Pancreas (tissue), 10 donors: Measurements from ENCODE around the gene HIKESHI. TPM values are rescaled to one million over a fixed set of nuclear protein-coding genes. Genes with fewer than 3 reads are reported as not detected.

Experiments used
- ATAC-seq, 4 donors: fragments of 200-7000 bp; cut with Tn5 transposase; one replicate each; pipeline versions ENCODE4 v1.8.0 to v1.9.1; 2020; ENCODE audit warnings: mild to moderate bottlenecking in 4 of 4, moderate library complexity in 4 of 4
- DNase-seq, 6 donors: peaks; one replicate each; pipeline ENCODE4 v3.0.0-alpha.2; 2020
- FAIRE-seq: peaks from 2 replicates; lab custom pipeline; 2012; peaks lifted over from hg19 to GRCh38; lab: Jason Lieb, UNC
- H3K27ac ChIP-seq, 4 donors: fragments of 200-600 bp; sonication (generic); 1 replicate in 3 of 4; 2 replicates in 1 of 4; pipeline versions ENCODE4 v1.5.0 to v1.8.0; 2020
- H3K27me3 ChIP-seq, 4 donors: fragments of 200-600 bp; one replicate each; pipeline ENCODE4 v1.8.0; 2021
- H3K36me3 ChIP-seq, 3 donors: fragments of 200-600 bp; sonication (generic) in 1 of 3; one replicate each; pipeline versions ENCODE4 v1.5.0 to v1.8.0; 2020 to 2021
- H3K4me1 ChIP-seq, 3 donors: fragments of 200-600 bp; one replicate each; pipeline ENCODE4 v1.8.0; 2021
- H3K4me3 ChIP-seq, 4 donors: fragments of 200-600 bp; sonication (generic) in 2 of 4; one replicate each; pipeline versions ENCODE4 v1.5.0 to v1.8.0; 2020 to 2021
- H3K9me3 ChIP-seq, 4 donors: fragments of 200-600 bp; one replicate each; pipeline ENCODE4 v1.8.0; 2021
- CTCF ChIP-seq, 4 donors: fragments of 200-600 bp; sonication (generic) in 3 of 4; IDR thresholded peaks; one replicate each; pipeline versions ENCODE4 v1.5.0 to v1.8.0; 2021; ENCODE audit warnings: antibody characterized with exemption in 4 of 4
- WGBS, 2 donors: extraction: QIAGEN DNeasy Blood & Tissue Kit; methylation state at CpG; one replicate each; pipeline ENCODE4 v1.1.7; 2013; 5-methylcytosine and 5-hydroxymethylcytosine counted together
- intact Hi-C, 3 donors: fragments of 100-400 bp; cut with DNase I; formaldehyde crosslinking; loops; one replicate each; pipeline versions ENCODE4 v1.11.1 to v1.14.2; 2022
- polyA plus RNA-seq, 2 donors: library from polyadenylated mRNA; stranded (reverse); fragments of 200-250 nt; gene quantifications; one replicate each; pipeline ENCODE4 v1.2.3, GENCODE V29; 2013
- total RNA-seq, 6 donors: library from RNA; stranded (reverse); fragmentation: NEBNext Ultra II Directional in 4 of 6; extraction: Animal tissue kit (Norgen Biotek cat#: 25700) in 4 of 6; gene quantifications; one replicate each; pipeline versions ENCODE4 v1.2.1 to v1.2.4, GENCODE V29; 2021 to 2023
- donor health status: healthy with polysubstance abuse.
- donor health status: DM: no; HTN: no; CAD: no; lungs with moderate emphysema.
- donor health status: DM: no; HTN: no; CAD: no.
- donor health status: control.
- donor health status: control.
- donor health status: Bipolar disorder and iron deficiency.
- donor health status: DM: yes; HTN: yes; CAD: no.
- donor health status: DM: no; HTN: no; CAD: no.
- donor health status: DM: no; HTN: no; CAD: no.
- donor health status: DM: yes; HTN: yes; CAD: no.

HIKESHI gene
- total and polyA plus RNA-seq, 8 donors: 7.8 to 22.5 (median 10.7) TPM

- Histone ChIP-seq H3K27ac (peak overlapping the region in 2 of 4 donors; percentile 56 to 61), H3K36me3 (peaks cover 0 to 4% (median 0%) of the 10 kb centered on the region in 3 donors), H3K9me3 (no peaks in the 10 kb centered on the region), H3K27me3 (no peaks in the 10 kb centered on the region), H3K4me3 (no peak overlapping the region), H3K4me1 (peaks cover 0 to 22% (median 5%) of the 10 kb centered on the region in 3 donors)
- DNase-seq: no peak
- WGBS, 2 donors: 91 to 93% methylated on average over 6 of the region's 6 CpGs
- TF ChIP-seq CTCF (IDR thresholded peaks at IDR 0.05): no peak
- FAIRE-seq: no peak
- intact Hi-C loops: no loop called here
- ATAC-seq: peak in 1 of 4 donors; percentile 32
Measured at GRCh38 chr11:86274503-86274902, 27.5 kb upstream of the HIKESHI start.

- ATAC-seq (peak; percentile 72 to 93 (median 86)), DNase-seq (no peak), FAIRE-seq (no peak)
- intact Hi-C loops: no loop called here
- Histone ChIP-seq H3K4me3 (no peak overlapping the region), H3K4me1 (peaks cover 0 to 22% (median 5%) of the 10 kb centered on the region in 3 donors), H3K27ac (peak overlapping the region in 2 of 4 donors; percentile 56 to 61), H3K36me3 (peaks cover 0 to 9% (median 0%) of the 10 kb centered on the region in 3 donors), H3K9me3 (no peaks in the 10 kb centered on the region), H3K27me3 (no peaks in the 10 kb centered on the region)
- no peak for TF ChIP-seq CTCF (IDR thresholded peaks at IDR 0.05)
- WGBS, 2 donors: 24 to 27% methylated on average over 4 of the region's 4 CpGs
Measured at GRCh38 chr11:86274999-86275398, 27.0 kb upstream of the HIKESHI start.

GRCh38 chr11:86275493-86276370, 26.3 kb upstream of the HIKESHI start:
- ATAC-seq (peak; percentile 41 to 54 (median 50)), FAIRE-seq (no peak)

GRCh38 chr11:86277741-86278140, 24.3 kb upstream of the HIKESHI start:
- WGBS, 2 donors: 93 to 95% methylated on average over 1 of the region's 1 CpG
- ATAC-seq (no peak), FAIRE-seq (no peak), DNase-seq (no peak)
- no peak for TF ChIP-seq CTCF (IDR thresholded peaks at IDR 0.05)
- Histone ChIP-seq H3K9me3 (no peaks in the 10 kb centered on the region), H3K4me3 (no peak overlapping the region), H3K27me3 (no peaks in the 10 kb centered on the region), H3K36me3 (peaks cover 0 to 11% (median 0%) of the 10 kb centered on the region in 3 donors), H3K27ac (no peak overlapping the region), H3K4me1 (peaks cover 0 to 22% (median 5%) of the 10 kb centered on the region in 3 donors)
- intact Hi-C loops: no loop called here

More at GRCh38 chr11:86275493-86276370, 26.3 kb upstream of the HIKESHI start:
- peaks cover 0 to 22% (median 5%) of the 10 kb centered on the region in 3 donors for H3K4me1 ChIP-seq
- H3K4me3 ChIP-seq: no peak overlapping the region
- H3K9me3 ChIP-seq: no peaks in the 10 kb centered on the region
- 62 to 64% methylated on average over 2 of the region's 2 CpGs for WGBS, 2 donors
- intact Hi-C loops: no loop called here
- no peak for DNase-seq
- TF ChIP-seq CTCF (IDR thresholded peaks at IDR 0.05): no peak
- H3K36me3 ChIP-seq: peaks cover 0 to 11% (median 0%) of the 10 kb centered on the region in 3 donors
- H3K27me3 ChIP-seq: no peaks in the 10 kb centered on the region
- H3K27ac ChIP-seq: peak overlapping the region in 2 of 4 donors; percentile 56 to 61
